Neural cell (in vitro differentiated cells): Measurements from ENCODE around the gene SYT11. TPM values are rescaled to one million over a fixed set of nuclear protein-coding genes. Genes with fewer than 3 reads are reported as not detected.
"Not testable (repeated sequence)": the region's sequence is repeated elsewhere in the genome, so short reads cannot be mapped to it uniquely, and the experiment has no call there.

Source experiments
- H2AFZ ChIP-seq: fragments of 200-600, 300-800 bp; sonication (generic), shearing (Covaris generic); 2 replicates; pipeline ENCODE4 v1.6.0; 2014; ENCODE audit warnings: low read depth, mild to moderate bottlenecking, antibody characterized with exemption, low read length, moderate library complexity
- H3F3A ChIP-seq: fragments of 200-600 bp; shearing (Covaris generic); 2 replicates; pipeline ENCODE4 v1.6.1; 2016; ENCODE audit warnings: mild to moderate bottlenecking, moderate library complexity, mixed read lengths, antibody characterized with exemption, low read length; ENCODE audit not compliant: insufficient read depth, poor library complexity, severe bottlenecking
- H3K27ac ChIP-seq: fragments of 200-600, 300-800 bp; sonication (generic), shearing (Covaris generic); 2 replicates; pipeline ENCODE4 v1.5.1; 2014; ENCODE audit warnings: mild to moderate bottlenecking, low read length, moderate library complexity
- H3K27me3 ChIP-seq: fragments of 300-800, 200-600 bp; sonication (generic), shearing (Covaris generic); 2 replicates; pipeline ENCODE4 v1.6.0; 2014; ENCODE audit warnings: mild to moderate bottlenecking, low read depth, low read length, moderate library complexity; ENCODE audit not compliant: insufficient read depth
- H3K36me3 ChIP-seq: fragments of 300-800, 200-600 bp; sonication (generic), shearing (Covaris generic); 2 replicates; pipeline ENCODE4 v1.5.1; 2014; ENCODE audit warnings: mild to moderate bottlenecking, antibody characterized with exemption, low read length, moderate library complexity; ENCODE audit not compliant: insufficient read depth
- H3K4me2 ChIP-seq: fragments of 300-800, 200-600 bp; sonication (generic), shearing (Covaris generic); 2 replicates; pipeline ENCODE4 v1.6.0; 2014; ENCODE audit warnings: mild to moderate bottlenecking, low read length
- H3K4me3 ChIP-seq: fragments of 300-800, 200-600 bp; sonication (generic), shearing (Covaris generic); 2 replicates; pipeline ENCODE4 v1.5.1; 2014; ENCODE audit warnings: mild to moderate bottlenecking, low read length, moderate library complexity
- H3K79me2 ChIP-seq: fragments of 200-600 bp; shearing (Covaris generic); replicated peaks from 2 replicates; pipeline ENCODE4 v1.6.0; 2014; ENCODE audit warnings: mild to moderate bottlenecking, low read length, moderate library complexity; ENCODE audit not compliant: insufficient read depth
- H3K9ac ChIP-seq: fragments of 300-800, 200-600 bp; sonication (generic), shearing (Covaris generic); 2 replicates; pipeline ENCODE4 v1.6.1; 2016; ENCODE audit warnings: mild to moderate bottlenecking, low read length, mixed read lengths
- H3K9me2 ChIP-seq: fragments of 200-600 bp; shearing (Covaris generic); 2 replicates; pipeline ENCODE4 v1.6.1; 2016; ENCODE audit warnings: mild to moderate bottlenecking, low read length, mixed read lengths; ENCODE audit not compliant: insufficient read depth
- H3K9me3 ChIP-seq: fragments of 200-600, 300-800 bp; sonication (generic), shearing (Covaris generic); 2 replicates; pipeline ENCODE4 v1.6.1; 2016; ENCODE audit warnings: mild to moderate bottlenecking, mixed run types, low read length, moderate library complexity, mixed read lengths
- H4K20me1 ChIP-seq: fragments of 200-600 bp; shearing (Covaris generic); 2 replicates; pipeline ENCODE4 v1.6.1; 2016; ENCODE audit warnings: mild to moderate bottlenecking, mixed run types; ENCODE audit not compliant: insufficient read depth
- EP300 ChIP-seq: fragments of 450-650 bp; conservative IDR thresholded peaks from 2 replicates; pipeline ENCODE4 v1.6.1; 2014; ENCODE audit warnings: antibody characterized with exemption, mild to moderate bottlenecking, moderate library complexity; ENCODE audit not compliant: poor library complexity, severe bottlenecking
- EZH2 ChIP-seq: fragments of 200-600, 300-800 bp; shearing (Covaris generic), sonication (generic); IDR thresholded peaks from 2 replicates; pipeline ENCODE4 v1.6.1; 2014; ENCODE audit warnings: antibody characterized with exemption, low read length, borderline replicate concordance, mild to moderate bottlenecking; ENCODE audit not compliant: insufficient read depth, poor library complexity, severe bottlenecking
- MXI1 ChIP-seq: fragments of 450-650 bp; conservative IDR thresholded peaks from 2 replicates; pipeline ENCODE4 v1.6.1; 2014; ENCODE audit warnings: antibody characterized with exemption, mild to moderate bottlenecking; ENCODE audit not compliant: poor library complexity, severe bottlenecking
- POLR2AphosphoS5 ChIP-seq: IDR thresholded peaks from 2 replicates; pipeline ENCODE4 v1.6.1; 2012
- RAD21 ChIP-seq: fragments of 450-650 bp; conservative IDR thresholded peaks from 2 replicates; pipeline ENCODE4 v1.6.1; 2014; ENCODE audit warnings: antibody characterized with exemption, mild to moderate bottlenecking, moderate library complexity
- SMC3 ChIP-seq: fragments of 450-650 bp; conservative IDR thresholded peaks from 2 replicates; pipeline ENCODE4 v1.6.1; 2014; ENCODE audit warnings: antibody characterized with exemption, mild to moderate bottlenecking, moderate library complexity; ENCODE audit not compliant: poor library complexity
- TAF1 ChIP-seq: IDR thresholded peaks from 2 replicates; pipeline ENCODE4 v1.6.1; 2012; ENCODE audit warnings: low read depth
- polyA plus RNA-seq: library from polyadenylated mRNA; depleted of rRNA; stranded (reverse); fragments of >200 nt; gene quantifications from 2 replicates; pipeline ENCODE4 v1.2.3, GENCODE V29; 2014
- TF ChIP-seq, protein P1 (sequence below): IDR thresholded peaks from 2 replicates; pipeline ENCODE4 v1.6.1; 2012; ENCODE audit warnings: borderline replicate concordance
- TF ChIP-seq, protein P2 (sequence below): fragments of 450-650 bp; IDR thresholded peaks from 2 replicates; pipeline ENCODE4 v1.5.1; 2014; ENCODE audit warnings: antibody characterized with exemption, mild to moderate bottlenecking, moderate library complexity; ENCODE audit not compliant: poor library complexity, severe bottlenecking

The SYT11 gene
- polyA plus RNA-seq, 1 donor from 2014 or later = 122 TPM

DNA sequence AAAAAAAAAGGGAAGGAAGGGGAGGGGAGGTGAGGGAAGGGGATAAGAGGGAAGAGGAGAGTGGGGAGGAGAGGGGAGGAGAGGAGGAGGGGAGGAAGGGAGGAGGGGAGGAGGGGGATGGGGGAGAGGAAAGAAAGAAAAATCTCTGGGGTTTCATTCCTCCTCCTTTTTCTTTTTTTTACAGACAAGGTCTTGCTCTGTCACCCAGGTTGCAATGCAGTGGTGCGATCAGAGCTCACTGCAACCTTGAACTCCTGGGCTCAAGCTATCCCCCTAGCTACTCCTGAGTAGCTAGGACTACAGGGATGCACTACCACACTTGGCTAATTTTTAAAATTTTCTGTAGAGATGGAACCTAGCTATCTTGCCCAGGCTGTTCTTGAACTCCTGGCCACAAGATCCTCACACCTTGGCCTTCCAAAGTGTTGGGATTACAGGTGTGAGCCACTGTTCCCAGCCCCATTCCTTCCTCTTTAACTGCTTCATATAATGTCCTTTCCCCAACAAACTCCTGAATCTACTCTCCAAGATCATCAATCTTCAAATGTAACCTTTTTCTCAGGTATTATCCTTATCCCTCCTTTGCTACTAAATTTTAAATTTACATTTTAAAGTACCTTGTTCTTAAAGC is 25.6 kb upstream of the SYT11 start:
- no peaks in the 10 kb centered on the region for H3K36me3 ChIP-seq
- H3K4me3 ChIP-seq = no peak overlapping the region
- H3K27me3 ChIP-seq = no peaks in the 10 kb centered on the region
- H3K9ac ChIP-seq = no peak overlapping the region
- H3K9me2 ChIP-seq = no peaks in the 10 kb centered on the region
- no peaks in the 10 kb centered on the region for H4K20me1 ChIP-seq
- no peak for TF ChIP-seq EP300
- TF ChIP-seq TAF1 = no peak
- TF ChIP-seq, protein P1, sequence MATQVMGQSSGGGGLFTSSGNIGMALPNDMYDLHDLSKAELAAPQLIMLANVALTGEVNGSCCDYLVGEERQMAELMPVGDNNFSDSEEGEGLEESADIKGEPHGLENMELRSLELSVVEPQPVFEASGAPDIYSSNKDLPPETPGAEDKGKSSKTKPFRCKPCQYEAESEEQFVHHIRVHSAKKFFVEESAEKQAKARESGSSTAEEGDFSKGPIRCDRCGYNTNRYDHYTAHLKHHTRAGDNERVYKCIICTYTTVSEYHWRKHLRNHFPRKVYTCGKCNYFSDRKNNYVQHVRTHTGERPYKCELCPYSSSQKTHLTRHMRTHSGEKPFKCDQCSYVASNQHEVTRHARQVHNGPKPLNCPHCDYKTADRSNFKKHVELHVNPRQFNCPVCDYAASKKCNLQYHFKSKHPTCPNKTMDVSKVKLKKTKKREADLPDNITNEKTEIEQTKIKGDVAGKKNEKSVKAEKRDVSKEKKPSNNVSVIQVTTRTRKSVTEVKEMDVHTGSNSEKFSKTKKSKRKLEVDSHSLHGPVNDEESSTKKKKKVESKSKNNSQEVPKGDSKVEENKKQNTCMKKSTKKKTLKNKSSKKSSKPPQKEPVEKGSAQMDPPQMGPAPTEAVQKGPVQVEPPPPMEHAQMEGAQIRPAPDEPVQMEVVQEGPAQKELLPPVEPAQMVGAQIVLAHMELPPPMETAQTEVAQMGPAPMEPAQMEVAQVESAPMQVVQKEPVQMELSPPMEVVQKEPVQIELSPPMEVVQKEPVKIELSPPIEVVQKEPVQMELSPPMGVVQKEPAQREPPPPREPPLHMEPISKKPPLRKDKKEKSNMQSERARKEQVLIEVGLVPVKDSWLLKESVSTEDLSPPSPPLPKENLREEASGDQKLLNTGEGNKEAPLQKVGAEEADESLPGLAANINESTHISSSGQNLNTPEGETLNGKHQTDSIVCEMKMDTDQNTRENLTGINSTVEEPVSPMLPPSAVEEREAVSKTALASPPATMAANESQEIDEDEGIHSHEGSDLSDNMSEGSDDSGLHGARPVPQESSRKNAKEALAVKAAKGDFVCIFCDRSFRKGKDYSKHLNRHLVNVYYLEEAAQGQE = no peak
- TF ChIP-seq RAD21 = no peak
- no peak for TF ChIP-seq POLR2AphosphoS5
- TF ChIP-seq, protein P2, sequence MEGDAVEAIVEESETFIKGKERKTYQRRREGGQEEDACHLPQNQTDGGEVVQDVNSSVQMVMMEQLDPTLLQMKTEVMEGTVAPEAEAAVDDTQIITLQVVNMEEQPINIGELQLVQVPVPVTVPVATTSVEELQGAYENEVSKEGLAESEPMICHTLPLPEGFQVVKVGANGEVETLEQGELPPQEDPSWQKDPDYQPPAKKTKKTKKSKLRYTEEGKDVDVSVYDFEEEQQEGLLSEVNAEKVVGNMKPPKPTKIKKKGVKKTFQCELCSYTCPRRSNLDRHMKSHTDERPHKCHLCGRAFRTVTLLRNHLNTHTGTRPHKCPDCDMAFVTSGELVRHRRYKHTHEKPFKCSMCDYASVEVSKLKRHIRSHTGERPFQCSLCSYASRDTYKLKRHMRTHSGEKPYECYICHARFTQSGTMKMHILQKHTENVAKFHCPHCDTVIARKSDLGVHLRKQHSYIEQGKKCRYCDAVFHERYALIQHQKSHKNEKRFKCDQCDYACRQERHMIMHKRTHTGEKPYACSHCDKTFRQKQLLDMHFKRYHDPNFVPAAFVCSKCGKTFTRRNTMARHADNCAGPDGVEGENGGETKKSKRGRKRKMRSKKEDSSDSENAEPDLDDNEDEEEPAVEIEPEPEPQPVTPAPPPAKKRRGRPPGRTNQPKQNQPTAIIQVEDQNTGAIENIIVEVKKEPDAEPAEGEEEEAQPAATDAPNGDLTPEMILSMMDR = no peak
- TF ChIP-seq MXI1 = no peak
- no peak for TF ChIP-seq SMC3
- TF ChIP-seq EZH2 = no peak
- H3K27ac ChIP-seq = no peak overlapping the region
- no peak overlapping the region for H3K4me2 ChIP-seq
- no peaks in the 10 kb centered on the region for H3K9me3 ChIP-seq
- no peak overlapping the region for H2AFZ ChIP-seq
- no peaks in the 10 kb centered on the region for H3F3A ChIP-seq
- no peaks in the 10 kb centered on the region for H3K79me2 ChIP-seq

- Histone ChIP-seq H3K9me2 (no peaks in the 10 kb centered on the region), H3K79me2 (no peaks in the 10 kb centered on the region)
- no peak for TF ChIP-seq EZH2
- TF ChIP-seq, protein P1 = no peak
- TF ChIP-seq RAD21 = no peak
- no peak for TF ChIP-seq POLR2AphosphoS5
- no peak for TF ChIP-seq MXI1
- TF ChIP-seq TAF1 = no peak
- TF ChIP-seq, protein P2 = no peak
- TF ChIP-seq EP300 = no peak
- no peak for TF ChIP-seq SMC3
Observed at GRCh38 chr1:155834296-155834926, 25.0 kb upstream of the SYT11 start.

DNA sequence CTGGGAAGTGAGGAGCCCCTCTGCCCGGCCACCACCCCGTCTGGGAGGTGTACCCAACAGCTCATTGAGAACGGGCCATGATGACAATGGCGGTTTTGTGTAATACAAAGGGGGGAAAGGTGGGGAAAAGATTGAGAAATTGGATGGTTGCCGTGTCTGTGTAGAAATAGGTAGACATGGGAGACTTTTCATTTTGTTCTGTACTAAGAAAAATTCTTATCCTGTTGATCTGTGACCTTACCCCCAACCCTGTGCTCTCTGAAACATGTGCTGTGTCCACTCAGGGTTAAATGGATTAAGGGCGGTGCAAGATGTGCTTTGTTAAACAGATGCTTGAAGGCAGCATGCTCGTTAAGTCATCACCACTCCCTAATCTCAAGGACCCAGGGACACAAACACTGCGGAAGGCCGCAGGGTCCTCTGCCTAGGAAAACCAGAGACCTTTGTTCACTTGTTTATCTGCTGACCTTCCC is 24.4 kb upstream of the SYT11 start:
- H3K27ac ChIP-seq, H3K9me3 ChIP-seq, H3K27me3 ChIP-seq, H3K79me2 ChIP-seq, H3K9ac ChIP-seq, H3K36me3 ChIP-seq, H4K20me1 ChIP-seq, H2AFZ ChIP-seq, H3F3A ChIP-seq, H3K4me3 ChIP-seq, H3K9me2 ChIP-seq, H3K4me2 ChIP-seq: not testable (repeated sequence)

More at GRCh38 chr1:155834296-155834926, 25.0 kb upstream of the SYT11 start:
- Histone ChIP-seq H3K9ac (no peak overlapping the region), H3F3A (no peaks in the 10 kb centered on the region), H3K27ac (no peak overlapping the region), H3K9me3 (no peaks in the 10 kb centered on the region), H3K36me3 (no peaks in the 10 kb centered on the region), H4K20me1 (no peaks in the 10 kb centered on the region), H3K4me2 (no peak overlapping the region), H2AFZ (no peak overlapping the region), H3K4me3 (no peak overlapping the region), H3K27me3 (no peaks in the 10 kb centered on the region)
